Stimulated activated memory B cell treated with anti-CD40 and anti-IgM and Interleukin-4, amounts not matched to agents 10 μg/mL and 1 μg/mL and 100 μg/mL, for 72 hours (primary cell): Measurements from ENCODE around the gene BHLHE41.

Source experiments
- ATAC-seq: fragments of 150-1000 bp; cut with Tn5 transposase; 2 replicates; pipeline ENCODE4 v1.10.0; 2021
- H3K27ac Mint-ChIP-seq: one replicate; pipeline ENCODE4 v1.8.0; 2022; ENCODE audit warnings: mild to moderate bottlenecking, mixed read lengths
- H3K27me3 Mint-ChIP-seq: one replicate; pipeline ENCODE4 v1.8.0; 2022; ENCODE audit warnings: mixed read lengths
- H3K36me3 Mint-ChIP-seq: one replicate; pipeline ENCODE4 v1.8.0; 2022; ENCODE audit warnings: mixed read lengths
- H3K4me1 Mint-ChIP-seq: one replicate; pipeline ENCODE4 v1.8.0; 2022; ENCODE audit warnings: mixed read lengths
- H3K4me3 Mint-ChIP-seq: one replicate; pipeline ENCODE4 v1.8.0; 2022; ENCODE audit warnings: mild to moderate bottlenecking, moderate library complexity, mixed read lengths
- H3K9me3 Mint-ChIP-seq: one replicate; pipeline ENCODE4 v1.8.0; 2022; ENCODE audit warnings: mixed read lengths

BHLHE41 gene

DNA sequence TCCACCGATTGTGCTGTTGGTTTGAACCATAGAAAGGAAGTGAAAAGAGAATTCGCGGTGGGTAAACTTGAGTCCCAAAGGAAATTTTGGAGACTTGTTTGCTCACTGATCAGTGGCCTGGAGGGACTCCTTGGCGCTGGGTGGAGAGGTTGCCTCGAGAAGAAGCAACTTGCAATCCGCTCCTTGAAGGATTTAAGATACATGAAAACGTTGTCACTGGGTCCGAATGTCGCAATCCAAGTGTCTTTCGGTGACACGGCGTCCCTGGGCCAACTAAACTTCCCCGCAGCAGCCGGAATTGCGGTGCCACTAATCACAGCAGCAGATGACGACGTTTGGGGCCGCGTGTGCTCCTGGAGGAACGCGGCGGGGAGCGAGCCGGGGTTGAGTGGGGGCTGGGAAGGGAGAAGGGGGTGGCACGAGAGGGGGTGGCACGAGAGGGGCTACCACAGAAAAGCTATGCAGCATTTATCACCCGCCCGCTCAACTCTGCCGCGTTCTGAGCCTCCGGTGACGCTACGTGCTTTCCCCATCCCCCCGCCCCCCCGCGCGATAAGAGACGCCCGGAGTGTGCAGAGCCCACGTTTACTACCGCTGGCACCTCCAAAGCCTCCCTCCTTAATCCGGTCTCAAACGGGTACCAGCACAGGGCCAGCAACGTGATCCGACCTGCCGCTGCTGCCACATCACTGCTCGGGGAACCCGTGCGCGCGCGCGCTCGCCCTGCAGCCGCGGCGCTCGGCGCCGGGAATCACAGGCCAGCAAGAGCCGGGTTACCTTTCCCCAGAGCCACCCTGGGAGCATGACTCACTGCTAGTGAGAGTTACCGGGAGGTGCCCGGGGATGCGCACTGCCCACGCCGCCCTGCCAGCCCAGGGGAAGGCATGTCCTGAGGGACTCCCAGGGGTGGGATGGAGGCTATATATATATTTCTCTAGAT, 833 bp upstream of the BHLHE41 start:
- H3K27me3 Mint-ChIP-seq, result no peaks in the 10 kb centered on the region
- peak; percentile 70 for ATAC-seq
- H3K36me3 Mint-ChIP-seq, result no peaks in the 10 kb centered on the region
- no peaks in the 10 kb centered on the region for H3K9me3 Mint-ChIP-seq
- peak overlapping the region; percentile 89 for H3K27ac Mint-ChIP-seq
- H3K4me1 Mint-ChIP-seq, result peaks cover 58% of the 10 kb centered on the region
- peak overlapping the region; percentile 98 for H3K4me3 Mint-ChIP-seq

DNA sequence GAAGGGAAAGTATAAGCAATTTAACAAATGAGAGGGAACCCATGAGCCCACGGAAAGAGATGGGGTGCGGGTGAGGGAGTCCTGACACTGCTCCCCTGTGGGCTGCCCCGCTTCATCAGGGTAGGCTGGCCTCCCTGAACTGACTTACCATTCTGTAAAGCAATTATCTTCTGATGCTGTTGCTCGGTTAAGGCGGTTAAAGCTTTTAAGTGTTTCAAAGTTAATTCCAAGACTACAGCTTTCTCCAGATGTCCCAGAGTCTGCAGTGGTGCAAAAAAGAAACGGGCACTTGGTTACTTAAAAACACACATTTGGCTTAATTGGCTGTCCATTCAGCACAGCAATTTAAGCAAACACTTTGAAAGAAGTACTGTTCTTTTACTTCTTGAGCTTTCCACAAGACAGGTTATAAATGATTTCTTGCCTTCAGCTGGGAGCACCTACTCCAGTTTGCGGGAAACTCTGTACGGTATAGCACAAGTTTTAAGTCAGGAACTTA, 1.3 kb downstream of the BHLHE41 start:
- no peak for ATAC-seq
- no peaks in the 10 kb centered on the region for H3K27me3 Mint-ChIP-seq
- H3K4me1 Mint-ChIP-seq, result peaks cover 67% of the 10 kb centered on the region
- no peaks in the 10 kb centered on the region for H3K9me3 Mint-ChIP-seq
- peak overlapping the region; percentile 98 for H3K4me3 Mint-ChIP-seq
- H3K27ac Mint-ChIP-seq, result peak overlapping the region; percentile 90
- no peaks in the 10 kb centered on the region for H3K36me3 Mint-ChIP-seq

DNA sequence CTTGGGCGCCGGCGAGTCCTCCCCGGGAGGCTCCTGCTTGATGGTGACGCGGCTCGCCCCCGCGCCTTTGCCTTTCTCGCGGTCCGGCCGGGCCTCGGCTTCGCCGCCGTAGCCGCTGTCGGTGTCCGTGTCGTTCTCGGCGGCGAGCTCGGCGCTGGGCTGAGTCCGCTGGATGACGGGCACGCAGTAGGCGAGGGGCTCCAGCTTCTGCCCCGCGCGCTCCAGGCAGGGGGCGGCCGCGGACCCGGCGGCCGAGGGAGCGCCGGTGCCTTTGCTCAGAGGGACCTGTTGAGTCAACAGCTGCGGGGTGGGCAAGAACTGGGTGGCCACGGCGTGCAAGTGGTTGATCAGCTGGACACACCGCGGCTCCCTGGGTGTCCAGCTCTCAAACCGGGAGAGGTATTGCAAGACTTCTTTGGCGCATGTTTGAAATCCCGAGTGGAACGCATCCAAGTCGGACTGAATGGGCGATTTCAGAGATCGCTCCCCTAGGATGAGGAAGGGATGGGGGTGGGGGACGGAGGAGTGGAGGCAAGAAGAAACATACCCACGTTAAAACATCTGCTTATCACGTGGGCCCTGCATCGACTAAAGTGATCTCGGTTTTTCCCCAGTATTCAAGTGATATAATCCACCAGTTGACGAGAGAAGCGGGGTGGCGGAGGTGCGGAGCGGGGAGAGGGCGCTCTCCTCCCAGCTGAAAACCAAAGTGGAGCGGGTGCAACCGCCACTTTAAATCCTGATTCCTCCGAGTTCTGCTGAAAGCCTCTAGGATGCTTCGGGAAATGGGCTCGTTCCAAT, 2.0 kb downstream of the BHLHE41 start:
- Mint-ChIP-seq H3K9me3 (no peaks in the 10 kb centered on the region), H3K4me3 (peak overlapping the region; percentile 98), H3K27ac (peak overlapping the region; percentile 90), H3K27me3 (no peaks in the 10 kb centered on the region), H3K36me3 (no peaks in the 10 kb centered on the region), H3K4me1 (peaks cover 68% of the 10 kb centered on the region)
- peak; percentile 21 for ATAC-seq

DNA sequence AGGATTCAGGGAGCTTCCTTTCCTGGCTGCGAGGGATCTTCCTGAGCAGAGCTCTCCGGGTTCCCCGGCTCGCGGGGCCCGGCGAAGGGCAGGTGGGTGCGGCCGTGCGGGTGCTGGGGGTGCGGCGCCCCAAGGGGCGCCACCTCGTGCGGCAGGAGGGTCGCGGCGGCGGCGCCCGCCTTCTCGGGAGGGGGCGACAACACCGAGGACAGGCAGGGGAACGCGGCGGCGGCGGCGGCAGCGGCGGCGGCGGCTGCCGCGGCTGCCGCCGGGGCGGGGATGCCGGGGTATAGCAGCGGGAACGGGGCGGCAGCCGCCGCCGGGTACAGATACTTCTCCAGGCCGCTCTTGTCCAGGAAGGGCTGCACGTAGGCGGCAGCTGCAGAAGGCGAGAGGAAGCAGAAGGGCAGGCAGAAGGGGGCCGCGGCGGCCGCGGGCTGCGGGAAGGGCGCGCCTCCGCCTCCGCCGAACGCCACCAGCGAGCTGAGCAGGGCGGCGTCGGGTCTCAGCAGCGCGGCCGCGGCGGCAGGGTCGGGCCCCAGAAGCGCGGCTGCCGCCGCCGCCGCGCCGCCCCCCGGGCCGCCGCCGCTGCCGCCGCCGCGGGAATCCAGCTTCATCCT, 2.7 kb downstream of the BHLHE41 start:
- H3K36me3 Mint-ChIP-seq, result no peaks in the 10 kb centered on the region
- ATAC-seq, result peak; percentile 40
- H3K4me3 Mint-ChIP-seq, result peak overlapping the region; percentile 98
- peak overlapping the region; percentile 90 for H3K27ac Mint-ChIP-seq
- no peaks in the 10 kb centered on the region for H3K27me3 Mint-ChIP-seq
- H3K9me3 Mint-ChIP-seq, result no peaks in the 10 kb centered on the region
- H3K4me1 Mint-ChIP-seq, result peaks cover 68% of the 10 kb centered on the region

DNA sequence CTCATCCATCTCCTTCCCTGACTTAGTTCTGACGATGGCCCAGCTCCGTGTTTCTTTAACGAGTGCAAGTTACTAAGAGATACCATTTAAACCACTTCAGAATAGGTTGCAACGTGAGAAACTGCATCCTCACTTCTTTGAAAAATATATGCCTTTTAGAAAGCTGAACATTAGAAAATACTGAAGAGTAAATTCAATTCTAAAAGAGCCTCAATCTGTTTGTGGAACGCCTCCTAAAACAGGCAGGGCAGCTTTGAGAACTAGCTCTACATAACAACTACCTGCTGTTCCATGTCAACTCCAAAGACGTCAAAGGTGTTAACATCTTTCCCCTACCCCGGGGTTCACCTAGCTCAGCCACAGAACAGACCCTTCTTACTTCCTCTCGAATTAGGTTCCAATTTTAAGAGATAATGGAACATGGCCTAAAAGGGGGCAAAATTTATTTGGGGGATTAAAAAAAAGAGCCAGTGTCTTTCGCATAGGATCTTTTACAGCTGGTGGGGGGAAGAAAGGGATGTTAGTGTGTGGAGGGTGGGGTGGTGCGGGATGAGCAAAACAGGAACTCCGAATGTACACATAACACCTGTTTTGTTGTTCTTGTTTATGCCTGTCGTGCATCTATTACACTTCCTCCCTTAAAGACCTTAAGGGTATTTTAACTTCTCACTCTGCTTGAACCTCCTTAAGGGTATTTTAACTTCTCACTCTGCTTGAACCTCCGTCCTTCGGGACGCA, 3.3 kb downstream of the BHLHE41 start:
- H3K9me3 Mint-ChIP-seq, result no peaks in the 10 kb centered on the region
- H3K27ac Mint-ChIP-seq, result peak overlapping the region; percentile 90
- no peaks in the 10 kb centered on the region for H3K27me3 Mint-ChIP-seq
- no peaks in the 10 kb centered on the region for H3K36me3 Mint-ChIP-seq
- peak overlapping the region; percentile 92 for H3K4me3 Mint-ChIP-seq
- H3K4me1 Mint-ChIP-seq, result peaks cover 71% of the 10 kb centered on the region
- ATAC-seq, result no peak

DNA sequence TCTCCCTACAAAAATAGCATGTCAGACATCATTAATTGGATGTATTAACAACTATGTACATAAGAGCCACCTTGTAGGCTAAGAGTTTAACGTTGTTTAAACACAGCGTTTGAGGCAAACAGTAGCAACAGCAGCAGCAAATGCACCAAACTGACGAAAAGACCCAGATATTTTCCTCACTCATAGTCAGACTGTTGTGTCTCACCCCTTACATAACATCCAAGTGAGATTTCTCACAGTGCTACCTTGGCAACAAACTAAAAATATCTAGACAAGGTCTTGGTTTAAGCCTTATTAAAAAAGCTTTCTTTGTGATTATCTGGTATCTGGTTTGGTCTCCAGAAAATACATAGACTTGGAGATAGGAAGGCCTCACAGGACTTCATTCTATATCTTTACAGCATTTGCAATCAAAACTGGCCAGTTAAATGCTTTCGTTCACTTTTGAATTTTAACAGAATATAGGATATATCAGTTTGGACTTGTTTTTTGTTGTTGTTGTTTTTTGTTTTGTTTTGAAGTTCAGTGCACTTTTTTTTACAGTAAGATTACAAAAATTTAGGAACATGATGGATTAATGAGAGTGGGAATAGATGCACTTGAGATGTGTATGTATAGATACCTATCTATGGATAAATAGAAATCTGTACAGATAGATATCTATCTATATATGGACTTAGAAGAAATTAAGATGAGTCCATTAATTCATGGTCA, 4.1 kb downstream of the BHLHE41 start:
- no peak overlapping the region for H3K4me3 Mint-ChIP-seq
- peaks cover 71% of the 10 kb centered on the region for H3K4me1 Mint-ChIP-seq
- H3K9me3 Mint-ChIP-seq, result no peaks in the 10 kb centered on the region
- no peak for ATAC-seq
- H3K27me3 Mint-ChIP-seq, result no peaks in the 10 kb centered on the region
- peak overlapping the region; percentile 90 for H3K27ac Mint-ChIP-seq
- H3K36me3 Mint-ChIP-seq, result no peaks in the 10 kb centered on the region

DNA sequence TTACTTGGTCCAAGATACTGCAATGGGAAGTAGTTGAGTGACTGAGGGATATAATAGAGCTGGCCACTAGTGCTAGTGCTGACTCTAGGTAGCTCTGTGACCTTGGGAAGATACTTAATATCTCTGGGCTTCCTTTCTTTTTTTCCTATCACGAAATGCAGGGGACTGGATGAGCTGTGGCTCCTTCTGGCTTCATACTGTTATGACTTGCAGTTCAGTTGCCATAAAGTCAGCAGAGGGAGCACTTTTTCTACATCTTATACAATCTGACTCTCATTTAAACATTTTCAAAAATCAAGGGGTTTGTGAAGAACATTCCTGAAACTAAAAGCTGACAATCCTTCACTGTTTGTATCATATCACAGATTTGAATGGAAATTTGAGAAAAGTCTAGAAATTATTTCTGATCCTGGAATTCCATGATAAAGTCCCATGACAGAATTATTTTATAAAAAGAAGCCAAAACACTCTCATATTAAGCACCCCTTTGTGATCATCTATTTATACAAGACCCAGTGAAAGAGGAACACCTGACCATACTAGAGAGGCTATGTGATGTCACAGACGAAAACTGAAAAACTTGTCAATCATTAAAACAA, 5.3 kb downstream of the BHLHE41 start:
- ATAC-seq, result no peak
- peaks cover 63% of the 10 kb centered on the region for H3K4me1 Mint-ChIP-seq
- H3K27ac Mint-ChIP-seq, result peak overlapping the region; percentile 33
- H3K4me3 Mint-ChIP-seq, result no peak overlapping the region
- no peaks in the 10 kb centered on the region for H3K9me3 Mint-ChIP-seq
- H3K27me3 Mint-ChIP-seq, result no peaks in the 10 kb centered on the region
- H3K36me3 Mint-ChIP-seq, result no peaks in the 10 kb centered on the region

DNA sequence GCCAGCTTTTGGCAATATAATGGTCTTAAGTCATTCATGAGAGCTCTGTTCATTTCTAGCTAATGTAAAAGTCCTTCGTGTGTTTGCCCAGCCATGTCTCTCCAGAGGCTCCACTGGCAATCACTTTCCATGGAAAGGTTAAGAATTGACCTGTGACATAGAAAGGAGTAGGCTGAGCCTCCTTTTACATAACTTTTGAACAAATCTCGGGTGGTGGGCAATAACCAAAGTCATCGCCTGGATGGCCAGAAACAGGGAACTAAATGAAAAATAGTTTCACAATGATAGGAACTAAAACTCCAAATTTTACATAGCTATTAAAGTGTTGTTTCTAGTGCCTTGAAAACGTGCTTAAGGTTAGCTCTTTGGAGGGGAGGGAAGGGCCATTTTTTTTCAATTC, 6.5 kb downstream of the BHLHE41 start:
- Mint-ChIP-seq H3K9me3 (no peaks in the 10 kb centered on the region), H3K4me3 (peak overlapping the region; percentile 38), H3K27ac (peak overlapping the region; percentile 28), H3K4me1 (peaks cover 68% of the 10 kb centered on the region), H3K27me3 (no peaks in the 10 kb centered on the region), H3K36me3 (no peaks in the 10 kb centered on the region)
- no peak for ATAC-seq

DNA sequence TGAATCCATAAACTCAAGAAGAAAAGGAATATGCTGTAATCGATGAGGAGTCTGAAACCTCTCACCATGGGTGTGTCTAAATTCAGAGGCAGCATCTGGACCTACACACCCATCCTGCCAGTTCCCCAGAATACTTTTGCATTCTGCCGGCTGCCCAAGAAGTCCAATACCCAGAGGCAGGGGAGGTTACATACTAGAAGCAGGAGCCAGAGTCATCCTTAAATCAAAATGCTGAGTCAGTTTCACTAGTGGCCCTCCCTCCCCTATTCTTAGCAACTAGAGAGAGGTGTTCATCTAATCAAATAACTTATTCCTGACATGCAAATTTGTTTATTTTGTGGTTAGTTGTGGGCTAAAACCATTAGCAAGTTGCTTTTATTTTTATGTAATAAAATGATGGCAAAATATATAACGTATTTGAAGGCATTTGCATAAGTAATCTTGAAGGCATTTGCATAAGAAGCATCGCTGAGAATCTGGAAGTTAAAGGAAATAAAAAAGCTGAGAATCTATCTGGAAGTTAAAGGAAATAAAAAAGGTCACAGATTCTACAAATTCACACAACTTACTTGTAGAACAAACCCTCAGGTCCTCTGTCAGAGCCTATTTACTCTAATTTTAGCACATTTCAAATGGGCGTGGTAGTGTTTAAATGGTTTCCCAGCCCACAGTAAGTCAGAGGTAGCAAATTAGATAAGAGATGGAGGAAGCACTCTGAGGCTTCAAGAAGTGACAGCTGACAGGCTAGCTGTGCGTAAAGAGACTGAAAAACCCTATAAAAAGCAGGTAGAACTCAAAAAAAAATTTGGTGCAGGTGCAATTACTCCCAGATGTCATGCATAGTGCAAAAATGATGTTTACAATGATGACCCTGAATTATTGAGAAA, 7.8 kb downstream of the BHLHE41 start:
- ATAC-seq, result no peak
- H3K36me3 Mint-ChIP-seq, result no peaks in the 10 kb centered on the region
- no peaks in the 10 kb centered on the region for H3K9me3 Mint-ChIP-seq
- H3K27ac Mint-ChIP-seq, result peak overlapping the region; percentile 71
- H3K4me3 Mint-ChIP-seq, result peak overlapping the region; percentile 53
- H3K27me3 Mint-ChIP-seq, result no peaks in the 10 kb centered on the region
- H3K4me1 Mint-ChIP-seq, result peaks cover 74% of the 10 kb centered on the region

DNA sequence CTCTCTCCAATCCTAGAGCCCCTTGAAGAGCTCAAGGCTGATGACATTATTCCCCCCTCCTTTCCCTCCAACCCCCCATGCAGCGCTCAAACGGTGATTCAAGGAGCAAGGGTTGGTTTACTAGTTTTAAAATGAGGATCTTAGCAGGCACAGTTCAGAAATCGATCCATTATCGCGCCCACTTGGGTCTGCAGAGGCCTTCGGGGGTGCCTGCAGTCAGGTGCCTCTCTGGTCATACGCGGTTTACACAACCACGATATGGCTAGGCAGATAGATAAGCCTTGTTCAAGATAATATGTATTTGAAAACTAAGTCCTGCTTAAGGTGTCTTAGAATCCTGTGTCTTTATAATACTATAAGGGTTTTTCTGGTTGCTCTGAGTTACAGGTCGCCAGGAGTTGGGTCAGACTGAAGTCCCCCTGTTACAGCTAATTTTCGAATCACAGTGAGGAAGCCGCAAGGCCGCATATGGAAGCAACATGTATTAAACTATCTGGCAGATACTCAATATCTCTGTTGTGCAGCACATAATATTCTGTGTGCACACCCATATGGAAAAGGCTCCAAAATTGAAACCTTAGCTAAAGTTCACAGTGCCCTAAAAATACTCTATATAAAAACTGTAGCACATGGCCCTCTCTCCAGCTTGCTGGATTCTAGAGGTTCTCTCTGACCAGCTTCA, 10.0 kb downstream of the BHLHE41 start:
- peak overlapping the region; percentile 83 for H3K4me3 Mint-ChIP-seq
- no peaks in the 10 kb centered on the region for H3K27me3 Mint-ChIP-seq
- ATAC-seq, result no peak
- H3K9me3 Mint-ChIP-seq, result no peaks in the 10 kb centered on the region
- H3K27ac Mint-ChIP-seq, result peak overlapping the region; percentile 92
- H3K36me3 Mint-ChIP-seq, result no peaks in the 10 kb centered on the region
- peaks cover 60% of the 10 kb centered on the region for H3K4me1 Mint-ChIP-seq

DNA sequence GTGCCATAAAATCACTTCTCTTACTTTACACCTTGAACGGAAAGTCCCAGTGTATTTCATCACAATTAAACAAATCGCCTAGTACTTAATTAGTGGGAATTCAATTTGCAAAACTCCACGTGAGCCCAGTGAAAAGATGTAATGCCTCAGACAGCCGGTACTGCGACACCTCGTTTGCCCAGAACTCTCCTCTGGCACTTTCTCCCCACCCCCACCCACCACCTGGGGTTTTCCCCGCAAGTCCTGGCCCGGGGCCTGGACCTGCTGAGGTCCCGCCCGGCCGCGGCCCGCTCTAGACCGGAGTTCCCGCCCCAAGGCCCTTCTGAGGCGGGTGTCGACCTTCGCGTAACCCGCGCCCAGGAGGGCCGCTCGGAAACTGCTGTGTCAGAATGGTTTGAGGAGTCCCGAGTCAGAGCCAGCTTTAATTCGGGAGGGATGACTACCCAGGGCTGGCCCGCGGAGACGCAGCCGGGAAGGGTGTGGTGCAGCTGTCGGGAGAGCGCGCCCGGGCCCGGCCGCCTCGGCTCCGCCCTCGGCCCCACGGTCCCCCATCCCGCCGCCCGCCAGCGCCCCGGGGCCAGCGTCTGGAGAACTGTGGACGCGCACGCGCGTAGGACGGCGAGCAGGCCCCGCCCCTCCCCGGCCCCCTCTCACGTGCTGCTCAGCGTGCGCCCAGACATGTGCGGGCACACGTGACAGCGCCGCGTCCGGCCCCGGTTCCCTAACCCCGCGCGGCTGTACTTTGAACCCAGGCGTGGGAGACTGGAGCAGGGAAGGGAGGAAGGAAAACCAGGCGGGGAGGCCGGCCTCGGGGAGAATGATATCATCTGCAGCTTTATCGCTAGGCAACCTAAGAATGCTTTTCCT, 10.8 kb downstream of the BHLHE41 start:
- H3K36me3 Mint-ChIP-seq, result no peaks in the 10 kb centered on the region
- peak; percentile 92 for ATAC-seq
- peak overlapping the region; percentile 89 for H3K4me3 Mint-ChIP-seq
- H3K27ac Mint-ChIP-seq, result peak overlapping the region; percentile 92
- H3K27me3 Mint-ChIP-seq, result no peaks in the 10 kb centered on the region
- H3K9me3 Mint-ChIP-seq, result no peaks in the 10 kb centered on the region
- peaks cover 52% of the 10 kb centered on the region for H3K4me1 Mint-ChIP-seq

DNA sequence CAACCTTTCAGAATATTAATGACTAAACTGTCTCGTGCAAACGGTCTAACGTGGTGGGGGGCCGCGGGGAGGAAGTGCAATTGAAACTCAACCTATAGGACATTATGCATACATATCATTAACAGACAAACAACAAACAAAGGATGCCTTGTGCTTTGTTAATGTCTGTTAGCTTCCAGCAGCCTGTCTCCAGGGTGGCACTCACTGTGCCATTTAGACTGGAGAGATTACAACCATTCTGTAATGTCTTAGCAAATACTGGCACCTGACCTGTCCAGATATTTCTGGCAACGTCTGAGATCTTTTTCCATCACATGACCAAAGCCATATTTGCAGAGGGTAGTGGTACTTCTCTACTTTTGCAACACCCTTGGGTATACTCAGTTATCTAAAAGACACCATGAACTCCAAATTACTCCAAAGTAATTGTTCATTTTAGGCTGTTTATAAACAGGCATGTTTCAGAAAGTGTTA, 11.6 kb downstream of the BHLHE41 start:
- H3K9me3 Mint-ChIP-seq, result no peaks in the 10 kb centered on the region
- peak overlapping the region; percentile 89 for H3K4me3 Mint-ChIP-seq
- H3K27me3 Mint-ChIP-seq, result no peaks in the 10 kb centered on the region
- no peak for ATAC-seq
- H3K4me1 Mint-ChIP-seq, result peaks cover 47% of the 10 kb centered on the region
- peak overlapping the region; percentile 92 for H3K27ac Mint-ChIP-seq
- no peaks in the 10 kb centered on the region for H3K36me3 Mint-ChIP-seq
